K562 (cell line): ENCODE data around the gene C2orf92. TPM values are rescaled to one million over a fixed set of nuclear protein-coding genes. Genes with fewer than 3 reads are reported as not detected.

ENCODE experiments used
- ATAC-seq: fragments of 200-7000 bp; cut with Tn5 transposase; 3 replicates; pipeline ENCODE4 v1.9.1; 2020; ENCODE audit warnings: moderate library complexity
- BruUV-seq: library from RNA; stranded (reverse); fragments of 400-500 nt; replicated peaks from 2 replicates; lab custom pipeline; 2021; lab: Mats Ljungman, UMichigan
- CTCF ChIA-PET: fragments of 300-600 bp; formaldehyde crosslinking; extraction: SDS; loops from one replicate; lab custom pipeline; 2021; ENCODE audit warnings: low intra/inter-chr PET ratio; lab: Yijun Ruan, JAX
- POLR2A ChIA-PET: fragments of 300-600, 350-650 bp; sonication (Branson Sonifier 250); formaldehyde crosslinking; extraction: SDS; loops from one replicate; lab custom pipeline; 2021; ENCODE audit warnings: antibody characterized with exemption, inconsistent platforms; lab: Yijun Ruan, JAX
- DNase-seq, 4 experiments: peaks; one replicate each; pipeline versions ENCODE4 v3.0.0 to v3.0.0-alpha.2; 2011 to 2018; ENCODE audit warnings: low spot score in 3 of 4, mixed read lengths in 3 of 4; ENCODE audit errors: extremely low read depth in 1 of 4
- FAIRE-seq: peaks from 2 replicates; lab custom pipeline; 2011; peaks lifted over from hg19 to GRCh38; lab: Jason Lieb, UNC
- H2AFZ ChIP-seq: 2 replicates; pipeline ENCODE4 v1.6.0; 2011; ENCODE audit warnings: low read depth, low read length, control low read depth, inconsistent platforms
- H3K27ac ChIP-seq: fragments of 200-600 bp; 3 replicates; pipeline ENCODE4 v1.8.0; 2011; ENCODE audit warnings: low read depth, mild to moderate bottlenecking, control low read depth, inconsistent platforms, low read length, moderate library complexity, mixed read lengths; ENCODE audit errors: extremely low read depth
- H3K27me3 ChIP-seq, 2 experiments: fragments of 300-600 bp in 1 of 2; 2 replicates in 1 of 2; 3 replicates in 1 of 2; pipeline versions ENCODE4 v1.6.0 to v1.8.0; 2011; ENCODE audit warnings: inconsistent platforms in 2 of 2, low read length in 2 of 2, mild to moderate bottlenecking in 1 of 2, mixed read lengths in 1 of 2, moderate library complexity in 1 of 2; ENCODE audit not compliant: control insufficient read depth in 2 of 2, insufficient read depth in 2 of 2
- H3K36me3 ChIP-seq: fragments of 300-600 bp; 3 replicates; pipeline ENCODE4 v1.8.0; 2011; ENCODE audit warnings: mild to moderate bottlenecking, low read length, inconsistent platforms; ENCODE audit not compliant: control insufficient read depth, insufficient read depth
- H3K4me1 ChIP-seq, 2 experiments: fragments of 200-600 bp in 1 of 2; replicated peaks in 1 of 2; 2 replicates in 1 of 2; 3 replicates in 1 of 2; pipeline versions ENCODE4 v1.5.1 to v1.8.0; 2011; ENCODE audit warnings: inconsistent platforms in 2 of 2, low read length in 2 of 2, mild to moderate bottlenecking in 1 of 2, mixed read lengths in 1 of 2, moderate library complexity in 1 of 2; ENCODE audit not compliant: control insufficient read depth in 2 of 2, insufficient read depth in 2 of 2
- H3K4me2 ChIP-seq: 2 replicates; pipeline ENCODE4 v1.6.1; 2011; ENCODE audit warnings: low read length, control low read depth, inconsistent platforms, mixed read lengths; ENCODE audit not compliant: insufficient read depth
- H3K4me3 ChIP-seq: fragments of 200-600 bp; sonication (generic), shearing (Covaris generic); 2 replicates; pipeline ENCODE4 v1.5.1; 2016; ENCODE audit warnings: control low read depth, inconsistent platforms
- H3K79me2 ChIP-seq: fragments of 200-600 bp; 3 replicates; pipeline ENCODE4 v1.8.0; 2011; ENCODE audit warnings: low read length, inconsistent platforms; ENCODE audit not compliant: control insufficient read depth, insufficient read depth
- H3K9ac ChIP-seq, 2 experiments: 2 replicates each; pipeline versions ENCODE4 v1.6.0 to v1.6.1; 2011; ENCODE audit warnings: low read depth in 2 of 2, low read length in 2 of 2, control low read depth in 1 of 2, inconsistent platforms in 1 of 2, mild to moderate bottlenecking in 1 of 2, mixed read lengths in 1 of 2; ENCODE audit not compliant: insufficient read depth in 1 of 2
- H3K9me1 ChIP-seq: one replicate; pipeline ENCODE4 v1.6.0; 2011; ENCODE audit warnings: inconsistent platforms, mild to moderate bottlenecking, low read length, moderate library complexity; ENCODE audit not compliant: control insufficient read depth, insufficient read depth
- H3K9me3 ChIP-seq: replicated peaks from 2 replicates; pipeline ENCODE4 v1.5.1; 2011; ENCODE audit warnings: low read depth, low read length, inconsistent platforms; ENCODE audit not compliant: control insufficient read depth, insufficient read depth
- H4K20me1 ChIP-seq: replicated peaks from 2 replicates; pipeline ENCODE4 v1.6.1; 2011; ENCODE audit warnings: low read length, inconsistent platforms, mixed read lengths; ENCODE audit not compliant: control insufficient read depth, insufficient read depth
- BDP1 ChIP-seq: IDR thresholded peaks from 3 replicates; pipeline ENCODE4 v1.6.1; 2011; ENCODE audit not compliant: insufficient read length, insufficient read depth
- CBX3 ChIP-seq, 2 experiments: IDR thresholded peaks; 1 replicate in 1 of 2; 2 replicates in 1 of 2; pipeline ENCODE4 v1.6.1; 2012; ENCODE audit warnings: inconsistent platforms in 2 of 2, low read length in 2 of 2, borderline replicate concordance in 1 of 2, control low read depth in 1 of 2
- CREB1 ChIP-seq, 2 experiments: sonication (generic) in 1 of 2; formaldehyde crosslinking in 1 of 2; IDR thresholded peaks; 2 replicates each; pipeline versions ENCODE4 v1.6.1 to v1.8.0; 2012 to 2022; ENCODE audit warnings: inconsistent platforms in 1 of 2, mild to moderate bottlenecking in 1 of 2, missing genetic modification reagents in 1 of 2, moderate library complexity in 1 of 2
- FOXJ3 ChIP-seq: sonication (generic); formaldehyde crosslinking; IDR thresholded peaks from 2 replicates; pipeline ENCODE4 v1.4.0; 2020; ENCODE audit warnings: mild to moderate bottlenecking, missing genetic modification reagents
- KDM1A ChIP-seq, 2 experiments: fragments of 450-650 bp; IDR thresholded peaks; 2 replicates each; pipeline ENCODE4 v1.6.1; 2016; ENCODE audit warnings: mild to moderate bottlenecking in 2 of 2
- WGBS: fragments of 100-300 bp; shearing (Covaris generic); methylation state at CpG from one replicate; pipeline ENCODE4 v1.1.6; 2016; ENCODE audit warnings: low coverage, mixed read lengths; ENCODE audit not compliant: insufficient coverage; ENCODE audit errors: missing lambda C conversion rate; 5-methylcytosine and 5-hydroxymethylcytosine counted together
- in situ Hi-C: fragments of 300-500 bp; cut with MboI; formaldehyde crosslinking; loops from 4 replicates; pipeline ENCODE4 v1.15.0; 2018; ENCODE audit warnings: inconsistent platforms, mixed read lengths
- intact Hi-C: fragments of 100-400 bp; cut with micrococcal nuclease; formaldehyde crosslinking; loops from 2 replicates; pipeline ENCODE4 v1.14.2; 2022
- polyA plus RNA-seq, 8 experiments: library from polyadenylated mRNA; depleted of rRNA in 4 of 8; stranded (reverse) in 5 of 8; unstranded in 3 of 8; fragments of >200 nt; fragmentation: Nextera tagmentation in 2 of 8; fragmentation: Illumina TruSeq in 1 of 8; extraction: Ambion mirVana in 2 of 8; extraction: Trizol in 1 of 8; gene quantifications; 2 replicates each; pipeline versions ENCODE4 v1.2.1 to v1.2.3, GENCODE V29; 2011 to 2014; ENCODE audit warnings: inconsistent platforms in 1 of 8, missing spikeins in 1 of 8
- total RNA-seq, 7 experiments: library from RNA; depleted of rRNA in 6 of 7; stranded (reverse); fragments of >200 nt in 6 of 7; fragmentation: Illumina TruSeq in 2 of 7; extraction: Trizol in 2 of 7; gene quantifications; 2 replicates each; pipeline versions ENCODE4 v1.2.1 to v1.2.3, GENCODE V29; 2011 to 2021; ENCODE audit warnings: low replicate concordance in 1 of 7
- TF ChIP-seq, protein P1 (sequence below): fragments of 450-650 bp; IDR thresholded peaks from 2 replicates; pipeline ENCODE4 v1.6.1; 2017; ENCODE audit warnings: antibody characterized with exemption, mild to moderate bottlenecking
- TF ChIP-seq, protein P2 (sequence below): sonication (generic); formaldehyde crosslinking; IDR thresholded peaks from 2 replicates; pipeline ENCODE4 v1.8.0; 2022; ENCODE audit warnings: missing genetic modification reagents, mild to moderate bottlenecking, moderate library complexity, borderline replicate concordance
- TF ChIP-seq, protein P3 (sequence below): fragments of 250-450 bp; sonication (Bioruptor Pico); IDR thresholded peaks from 2 replicates; pipeline ENCODE4 v1.8.0; 2021; ENCODE audit warnings: moderate library complexity, mild to moderate bottlenecking, inconsistent platforms

Gene C2orf92
- total and polyA plus RNA-seq, 9 of the 15 experiments (the other 6 are each of a cell fraction or from before 2014, with no cell fraction given) = 0.65 to 6.8 (median 3.6) TPM

DNA sequence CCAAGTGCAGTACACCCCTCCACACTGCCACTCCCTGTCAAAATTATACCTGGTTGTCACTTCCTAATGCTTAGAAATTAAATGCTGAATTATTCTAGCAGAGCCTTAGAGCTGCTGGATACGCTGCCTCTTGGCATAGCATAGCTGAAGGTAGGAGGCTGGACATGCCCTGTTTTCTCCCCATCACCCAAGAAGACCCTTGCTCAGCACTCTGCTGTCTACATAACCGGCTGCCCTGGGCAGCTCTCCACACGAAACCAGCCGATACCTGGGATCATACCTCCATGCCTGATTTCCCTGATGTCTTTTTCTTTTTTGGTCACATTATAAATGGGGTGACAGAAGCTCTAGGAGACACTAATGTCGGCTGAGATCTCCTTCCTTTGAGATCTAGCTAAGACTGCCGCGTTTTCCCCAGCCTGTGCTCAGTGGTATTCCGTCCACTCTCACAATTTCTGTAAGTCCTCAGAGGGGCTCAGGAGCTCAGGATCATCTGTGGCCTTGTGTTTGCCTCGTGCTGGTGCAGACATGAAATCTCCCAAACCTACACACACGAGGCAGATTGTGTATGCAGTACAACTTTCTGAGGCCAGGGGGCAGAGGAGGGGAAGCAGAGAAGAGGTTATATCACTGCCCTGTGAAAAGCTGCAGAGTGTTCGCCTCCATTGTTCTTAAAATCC, 30.4 kb downstream of the C2orf92 start (continued):
- TF ChIP-seq, protein P1, sequence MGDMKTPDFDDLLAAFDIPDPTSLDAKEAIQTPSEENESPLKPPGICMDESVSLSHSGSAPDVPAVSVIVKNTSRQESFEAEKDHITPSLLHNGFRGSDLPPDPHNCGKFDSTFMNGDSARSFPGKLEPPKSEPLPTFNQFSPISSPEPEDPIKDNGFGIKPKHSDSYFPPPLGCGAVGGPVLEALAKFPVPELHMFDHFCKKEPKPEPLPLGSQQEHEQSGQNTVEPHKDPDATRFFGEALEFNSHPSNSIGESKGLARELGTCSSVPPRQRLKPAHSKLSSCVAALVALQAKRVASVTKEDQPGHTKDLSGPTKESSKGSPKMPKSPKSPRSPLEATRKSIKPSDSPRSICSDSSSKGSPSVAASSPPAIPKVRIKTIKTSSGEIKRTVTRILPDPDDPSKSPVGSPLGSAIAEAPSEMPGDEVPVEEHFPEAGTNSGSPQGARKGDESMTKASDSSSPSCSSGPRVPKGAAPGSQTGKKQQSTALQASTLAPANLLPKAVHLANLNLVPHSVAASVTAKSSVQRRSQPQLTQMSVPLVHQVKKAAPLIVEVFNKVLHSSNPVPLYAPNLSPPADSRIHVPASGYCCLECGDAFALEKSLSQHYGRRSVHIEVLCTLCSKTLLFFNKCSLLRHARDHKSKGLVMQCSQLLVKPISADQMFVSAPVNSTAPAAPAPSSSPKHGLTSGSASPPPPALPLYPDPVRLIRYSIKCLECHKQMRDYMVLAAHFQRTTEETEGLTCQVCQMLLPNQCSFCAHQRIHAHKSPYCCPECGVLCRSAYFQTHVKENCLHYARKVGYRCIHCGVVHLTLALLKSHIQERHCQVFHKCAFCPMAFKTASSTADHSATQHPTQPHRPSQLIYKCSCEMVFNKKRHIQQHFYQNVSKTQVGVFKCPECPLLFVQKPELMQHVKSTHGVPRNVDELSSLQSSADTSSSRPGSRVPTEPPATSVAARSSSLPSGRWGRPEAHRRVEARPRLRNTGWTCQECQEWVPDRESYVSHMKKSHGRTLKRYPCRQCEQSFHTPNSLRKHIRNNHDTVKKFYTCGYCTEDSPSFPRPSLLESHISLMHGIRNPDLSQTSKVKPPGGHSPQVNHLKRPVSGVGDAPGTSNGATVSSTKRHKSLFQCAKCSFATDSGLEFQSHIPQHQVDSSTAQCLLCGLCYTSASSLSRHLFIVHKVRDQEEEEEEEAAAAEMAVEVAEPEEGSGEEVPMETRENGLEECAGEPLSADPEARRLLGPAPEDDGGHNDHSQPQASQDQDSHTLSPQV = peak; percentile 65; the same call in 1 of the 2 replicates
- TF ChIP-seq, protein P2, sequence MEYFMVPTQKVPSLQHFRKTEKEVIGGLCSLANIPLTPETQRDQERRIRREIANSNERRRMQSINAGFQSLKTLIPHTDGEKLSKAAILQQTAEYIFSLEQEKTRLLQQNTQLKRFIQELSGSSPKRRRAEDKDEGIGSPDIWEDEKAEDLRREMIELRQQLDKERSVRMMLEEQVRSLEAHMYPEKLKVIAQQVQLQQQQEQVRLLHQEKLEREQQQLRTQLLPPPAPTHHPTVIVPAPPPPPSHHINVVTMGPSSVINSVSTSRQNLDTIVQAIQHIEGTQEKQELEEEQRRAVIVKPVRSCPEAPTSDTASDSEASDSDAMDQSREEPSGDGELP (CRISPR knock-in tag) = 0 out of 2 replicates have a peak, but pooled peaks have one; percentile 18

DNA sequence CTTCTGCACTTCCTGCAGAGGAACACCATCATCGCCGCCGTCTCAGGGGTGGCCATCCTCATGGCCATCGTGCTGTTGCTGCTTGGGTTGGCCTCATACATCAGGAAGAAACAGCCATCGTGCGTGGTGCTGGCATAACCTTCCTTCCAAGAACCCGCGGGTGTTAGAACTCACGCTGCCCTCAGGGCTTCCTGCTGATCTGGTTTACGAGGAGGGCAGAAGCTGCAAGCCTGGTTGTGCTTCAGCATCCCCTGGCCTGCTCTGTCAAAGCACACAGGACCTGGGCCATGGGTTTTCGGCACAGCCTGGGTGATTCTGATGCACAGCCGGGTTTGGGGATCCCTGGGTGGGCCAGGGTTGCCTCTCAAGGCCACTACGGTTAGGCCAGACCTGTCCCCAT, 31.7 kb downstream of the C2orf92 start:
- H3K27ac ChIP-seq = no peak overlapping the region
- in situ Hi-C loops (loop anchor here (5.0 kb wide), 1 partner anchor 104 kb away; no protein-coding TSS in a partner anchor), intact Hi-C loops (loop anchor here (10.0 kb wide), 1 partner anchor 684 kb away; no protein-coding TSS in a partner anchor)
- no peaks in the 10 kb centered on the region for H3K79me2 ChIP-seq
- no peaks in the 10 kb centered on the region for H3K27me3 ChIP-seq
- no peak overlapping the region; a peak in 1 of 4 replicates for H3K9ac ChIP-seq
- no peaks in the 10 kb centered on the region for H4K20me1 ChIP-seq
- no peak overlapping the region for H3K4me2 ChIP-seq
- no TSS peak for BruUV-seq
- no peak overlapping the region for H3K4me3 ChIP-seq
- H3K9me1 ChIP-seq = no peaks in the 10 kb centered on the region
- 0 out of 2 replicates have a peak overlapping the region, but pooled peaks have one; percentile 46 for H2AFZ ChIP-seq
- peaks cover 0 to 6% of the 10 kb centered on the region in 2 experiments; a peak in 2 of 5 replicates for H3K4me1 ChIP-seq
- WGBS = 49% methylated on average over 13 of the region's 13 CpGs
- TF ChIP-seq CBX3 (IDR thresholded peaks at IDR 0.05; ENCODE audit: borderline replicate concordance in 1 of 2, low read length in 2 of 2) = no peak
- TF ChIP-seq, protein P1 = no peak
- TF ChIP-seq, protein P3, sequence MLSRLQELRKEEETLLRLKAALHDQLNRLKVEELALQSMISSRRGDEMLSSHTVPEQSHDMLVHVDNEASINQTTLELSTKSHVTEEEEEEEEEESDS (CRISPR knock-in tag) = no peak
- no peak for TF ChIP-seq FOXJ3 (CRISPR knock-in tag)
- TF ChIP-seq BDP1 = no peak
- TF ChIP-seq KDM1A (IDR thresholded peaks at IDR 0.05) = no peak
- no peak for TF ChIP-seq CREB1 (IDR thresholded peaks at IDR 0.05)
- no peak for TF ChIP-seq CREB1 (CRISPR knock-in tag; IDR thresholded peaks at IDR 0.05)
- no peaks in the 10 kb centered on the region for H3K36me3 ChIP-seq
- POLR2A ChIA-PET = interaction anchor here (1.0 to 4.4 kb wide), 2 partner anchors 13 to 37 kb away, joined by 3 to 17 read pairs; partner anchors contain the start of gene ACTR1B
- CTCF ChIA-PET = interaction anchor here (7.4 kb wide), 1 partner anchor 110 kb away, joined by 198 read pairs; the partner anchor contains the start of gene ANKRD36B
- no peak for DNase-seq
- no peaks in the 10 kb centered on the region for H3K9me3 ChIP-seq
- ATAC-seq = no peak
- FAIRE-seq = no peak
